GM23338 (cell line): ENCODE results near the gene MCOLN2. TPM values are rescaled to one million over a fixed set of nuclear protein-coding genes. Genes with fewer than 3 reads are reported as not detected.

Source experiments
- ATAC-seq: fragments of 200-7000 bp; cut with Tn5 transposase; 3 replicates; pipeline ENCODE4 v1.9.1; 2020
- DNase-seq: peaks from one replicate; pipeline ENCODE4 v3.0.0-alpha.2; 2015; ENCODE audit warnings: low spot score
- H2AFZ ChIP-seq: fragments of 200-600 bp; sonication (generic); 2 replicates; pipeline ENCODE4 v1.8.0; 2016; ENCODE audit warnings: antibody characterized with exemption, mild to moderate bottlenecking, moderate library complexity
- H3F3A ChIP-seq: fragments of 200-600 bp; sonication (generic); replicated peaks from 2 replicates; pipeline ENCODE4 v1.8.0; 2017; ENCODE audit warnings: antibody characterized with exemption, mixed run types, low read depth
- H3K27ac ChIP-seq: fragments of 200-600 bp; sonication (generic); 2 replicates; pipeline ENCODE4 v1.6.1; 2016; ENCODE audit warnings: low read depth
- H3K27me3 ChIP-seq: fragments of 200-600 bp; sonication (generic); 2 replicates; pipeline ENCODE4 v1.8.0; 2016; ENCODE audit warnings: mild to moderate bottlenecking, mixed run types, moderate library complexity; ENCODE audit not compliant: insufficient read depth
- H3K36me3 ChIP-seq: fragments of 200-600 bp; sonication (generic); 2 replicates; pipeline ENCODE4 v1.8.0; 2016; ENCODE audit warnings: mild to moderate bottlenecking; ENCODE audit not compliant: insufficient read depth
- H3K4me1 ChIP-seq: fragments of 200-600 bp; sonication (generic); 2 replicates; pipeline ENCODE4 v1.8.0; 2016; ENCODE audit warnings: mild to moderate bottlenecking, moderate library complexity; ENCODE audit not compliant: insufficient read depth
- H3K4me2 ChIP-seq: fragments of 200-600 bp; sonication (generic); 2 replicates; pipeline ENCODE4 v1.7.1; 2017; ENCODE audit warnings: mixed run types
- H3K4me3 ChIP-seq: fragments of 200-600 bp; sonication (generic); 2 replicates; pipeline ENCODE4 v1.6.1; 2016; ENCODE audit warnings: mixed run types
- H3K79me2 ChIP-seq: fragments of 200-600 bp; sonication (generic); replicated peaks from 2 replicates; pipeline ENCODE4 v1.8.0; 2017; ENCODE audit warnings: mild to moderate bottlenecking; ENCODE audit not compliant: insufficient read depth
- H3K9me2 ChIP-seq: fragments of 200-600 bp; sonication (generic); 2 replicates; pipeline ENCODE4 v1.8.0; 2017; ENCODE audit not compliant: insufficient read depth
- H4K20me1 ChIP-seq: fragments of 200-600 bp; sonication (generic); replicated peaks from 2 replicates; pipeline ENCODE4 v1.8.0; 2017; ENCODE audit warnings: mild to moderate bottlenecking; ENCODE audit not compliant: insufficient read depth
- H3K27ac Mint-ChIP-seq: 2 replicates; pipeline ENCODE4 v1.8.0; 2020; ENCODE audit warnings: inconsistent platforms, mild to moderate bottlenecking, moderate library complexity, mixed read lengths
- H3K27me3 Mint-ChIP-seq: 3 replicates; pipeline ENCODE4 v1.8.0; 2022; ENCODE audit warnings: low read depth, mild to moderate bottlenecking, moderate library complexity, mixed read lengths, inconsistent platforms; ENCODE audit not compliant: insufficient read depth, poor library complexity
- H3K36me3 Mint-ChIP-seq: 3 replicates; pipeline ENCODE4 v1.8.0; 2021; ENCODE audit warnings: low read depth, mild to moderate bottlenecking, inconsistent platforms, moderate library complexity, mixed read lengths
- H3K4me1 Mint-ChIP-seq: 3 replicates; pipeline ENCODE4 v1.8.0; 2020; ENCODE audit warnings: mild to moderate bottlenecking, inconsistent platforms, mixed read lengths
- H3K4me3 Mint-ChIP-seq: 3 replicates; pipeline ENCODE4 v1.8.0; 2021; ENCODE audit warnings: moderate library complexity, mild to moderate bottlenecking, inconsistent platforms, mixed read lengths
- H3K9me3 Mint-ChIP-seq: 3 replicates; pipeline ENCODE4 v1.8.0; 2020; ENCODE audit warnings: moderate library complexity, mild to moderate bottlenecking, inconsistent platforms, mixed read lengths
- CREB1 ChIP-seq: fragments of 250-450 bp; sonication (Bioruptor Pico); IDR thresholded peaks from 2 replicates; pipeline ENCODE4 v1.5.0; 2020; ENCODE audit warnings: low read depth, mild to moderate bottlenecking, moderate library complexity
- EZH2 ChIP-seq: fragments of 200-600 bp; sonication (generic); IDR thresholded peaks from one replicate; pipeline ENCODE4 v1.8.0; 2017; ENCODE audit warnings: antibody characterized with exemption, mild to moderate bottlenecking, low read depth; ENCODE audit not compliant: unreplicated experiment
- EZH2phosphoT487 ChIP-seq: fragments of 200-600 bp; sonication (generic); IDR thresholded peaks from one replicate; pipeline ENCODE4 v1.8.1; 2018; ENCODE audit warnings: antibody characterized with exemption; ENCODE audit not compliant: unreplicated experiment
- JUNB ChIP-seq: IDR thresholded peaks from one replicate; pipeline ENCODE4 v1.6.1; 2016; ENCODE audit warnings: antibody characterized with exemption; ENCODE audit not compliant: unreplicated experiment
- NANOG ChIP-seq: IDR thresholded peaks from 2 replicates; pipeline ENCODE4 v1.6.1; 2016; ENCODE audit warnings: antibody characterized with exemption, borderline replicate concordance
- POLR2AphosphoS5 ChIP-seq: IDR thresholded peaks from 2 replicates; pipeline ENCODE4 v1.6.1; 2016; ENCODE audit warnings: antibody characterized with exemption, low read depth
- REST ChIP-seq: IDR thresholded peaks from one replicate; pipeline ENCODE4 v1.6.1; 2018; ENCODE audit warnings: antibody characterized with exemption; ENCODE audit not compliant: unreplicated experiment
- STAT1 ChIP-seq: IDR thresholded peaks from one replicate; pipeline ENCODE4 v1.6.1; 2016; ENCODE audit warnings: antibody characterized with exemption; ENCODE audit not compliant: unreplicated experiment
- ZNF114 ChIP-seq: fragments of 250-450 bp; sonication (Bioruptor Pico); IDR thresholded peaks from 2 replicates; pipeline ENCODE4 v1.5.0; 2020; ENCODE audit warnings: mild to moderate bottlenecking, moderate library complexity
- ZNF331 ChIP-seq: fragments of 250-450 bp; sonication (Bioruptor Pico); IDR thresholded peaks from 2 replicates; pipeline ENCODE4 v1.5.0; 2020; ENCODE audit warnings: low read depth, mild to moderate bottlenecking, moderate library complexity
- polyA plus RNA-seq: library from polyadenylated mRNA; unstranded; fragments of >200 nt; fragmentation: Nextera tagmentation; extraction: Ambion mirVana; gene quantifications from 2 replicates; pipeline ENCODE4 v1.2.1, GENCODE V29; 2016
- total RNA-seq: library from RNA; depleted of rRNA; stranded (reverse); fragments of >200 nt; shearing (Covaris generic); gene quantifications from 2 replicates; pipeline ENCODE4 v1.2.3, GENCODE V29; 2014
- TF ChIP-seq, protein P1 (sequence below), 2 experiments: fragments of 200-600 bp in 1 of 2; sonication (generic) in 1 of 2; conservative IDR thresholded peaks; 2 replicates each; pipeline versions ENCODE4 v1.5.1 to v1.6.1; 2016 to 2017; ENCODE audit warnings: antibody characterized with exemption in 2 of 2, low read depth in 2 of 2, mild to moderate bottlenecking in 2 of 2, moderate library complexity in 1 of 2
- TF ChIP-seq, protein P2 (sequence below): fragments of 250-450 bp; sonication (Bioruptor Pico); IDR thresholded peaks from 2 replicates; pipeline ENCODE4 v1.5.0; 2020; ENCODE audit warnings: mild to moderate bottlenecking, moderate library complexity
- TF ChIP-seq, protein P3 (sequence below): IDR thresholded peaks from 2 replicates; pipeline ENCODE4 v1.6.1; 2016; ENCODE audit warnings: antibody characterized with exemption

MCOLN2 gene
- total and polyA plus RNA-seq, 2 experiments from 2014 or later: 2.7 to 10.0 TPM

GRCh38 chr1:84928979-84929378, 67.9 kb downstream of the MCOLN2 start:
- H3K27me3 ChIP-seq: no peaks in the 10 kb centered on the region
- no peak for DNase-seq
- H3K27ac ChIP-seq: no peak overlapping the region
- no peak overlapping the region for H3K4me3 ChIP-seq
- no peaks in the 10 kb centered on the region for H3F3A ChIP-seq
- H3K79me2 ChIP-seq: no peaks in the 10 kb centered on the region
- H2AFZ ChIP-seq: no peak overlapping the region
- H3K4me2 ChIP-seq: no peak overlapping the region
- no peak overlapping the region for H3K27ac Mint-ChIP-seq
- no peaks in the 10 kb centered on the region for H3K36me3 ChIP-seq
- no peak for TF ChIP-seq EZH2phosphoT487
- TF ChIP-seq JUNB: no peak
- TF ChIP-seq NANOG: no peak
- no peak for TF ChIP-seq CREB1 (CRISPR knock-in tag)
- no peak for TF ChIP-seq REST
- TF ChIP-seq, protein P1, sequence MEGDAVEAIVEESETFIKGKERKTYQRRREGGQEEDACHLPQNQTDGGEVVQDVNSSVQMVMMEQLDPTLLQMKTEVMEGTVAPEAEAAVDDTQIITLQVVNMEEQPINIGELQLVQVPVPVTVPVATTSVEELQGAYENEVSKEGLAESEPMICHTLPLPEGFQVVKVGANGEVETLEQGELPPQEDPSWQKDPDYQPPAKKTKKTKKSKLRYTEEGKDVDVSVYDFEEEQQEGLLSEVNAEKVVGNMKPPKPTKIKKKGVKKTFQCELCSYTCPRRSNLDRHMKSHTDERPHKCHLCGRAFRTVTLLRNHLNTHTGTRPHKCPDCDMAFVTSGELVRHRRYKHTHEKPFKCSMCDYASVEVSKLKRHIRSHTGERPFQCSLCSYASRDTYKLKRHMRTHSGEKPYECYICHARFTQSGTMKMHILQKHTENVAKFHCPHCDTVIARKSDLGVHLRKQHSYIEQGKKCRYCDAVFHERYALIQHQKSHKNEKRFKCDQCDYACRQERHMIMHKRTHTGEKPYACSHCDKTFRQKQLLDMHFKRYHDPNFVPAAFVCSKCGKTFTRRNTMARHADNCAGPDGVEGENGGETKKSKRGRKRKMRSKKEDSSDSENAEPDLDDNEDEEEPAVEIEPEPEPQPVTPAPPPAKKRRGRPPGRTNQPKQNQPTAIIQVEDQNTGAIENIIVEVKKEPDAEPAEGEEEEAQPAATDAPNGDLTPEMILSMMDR (conservative IDR thresholded peaks at IDR 0.05; ENCODE audit: low read depth in 2 of 2): no peak
- TF ChIP-seq POLR2AphosphoS5: no peak
- no peak for TF ChIP-seq ZNF114 (CRISPR knock-in tag)
- TF ChIP-seq, protein P2, sequence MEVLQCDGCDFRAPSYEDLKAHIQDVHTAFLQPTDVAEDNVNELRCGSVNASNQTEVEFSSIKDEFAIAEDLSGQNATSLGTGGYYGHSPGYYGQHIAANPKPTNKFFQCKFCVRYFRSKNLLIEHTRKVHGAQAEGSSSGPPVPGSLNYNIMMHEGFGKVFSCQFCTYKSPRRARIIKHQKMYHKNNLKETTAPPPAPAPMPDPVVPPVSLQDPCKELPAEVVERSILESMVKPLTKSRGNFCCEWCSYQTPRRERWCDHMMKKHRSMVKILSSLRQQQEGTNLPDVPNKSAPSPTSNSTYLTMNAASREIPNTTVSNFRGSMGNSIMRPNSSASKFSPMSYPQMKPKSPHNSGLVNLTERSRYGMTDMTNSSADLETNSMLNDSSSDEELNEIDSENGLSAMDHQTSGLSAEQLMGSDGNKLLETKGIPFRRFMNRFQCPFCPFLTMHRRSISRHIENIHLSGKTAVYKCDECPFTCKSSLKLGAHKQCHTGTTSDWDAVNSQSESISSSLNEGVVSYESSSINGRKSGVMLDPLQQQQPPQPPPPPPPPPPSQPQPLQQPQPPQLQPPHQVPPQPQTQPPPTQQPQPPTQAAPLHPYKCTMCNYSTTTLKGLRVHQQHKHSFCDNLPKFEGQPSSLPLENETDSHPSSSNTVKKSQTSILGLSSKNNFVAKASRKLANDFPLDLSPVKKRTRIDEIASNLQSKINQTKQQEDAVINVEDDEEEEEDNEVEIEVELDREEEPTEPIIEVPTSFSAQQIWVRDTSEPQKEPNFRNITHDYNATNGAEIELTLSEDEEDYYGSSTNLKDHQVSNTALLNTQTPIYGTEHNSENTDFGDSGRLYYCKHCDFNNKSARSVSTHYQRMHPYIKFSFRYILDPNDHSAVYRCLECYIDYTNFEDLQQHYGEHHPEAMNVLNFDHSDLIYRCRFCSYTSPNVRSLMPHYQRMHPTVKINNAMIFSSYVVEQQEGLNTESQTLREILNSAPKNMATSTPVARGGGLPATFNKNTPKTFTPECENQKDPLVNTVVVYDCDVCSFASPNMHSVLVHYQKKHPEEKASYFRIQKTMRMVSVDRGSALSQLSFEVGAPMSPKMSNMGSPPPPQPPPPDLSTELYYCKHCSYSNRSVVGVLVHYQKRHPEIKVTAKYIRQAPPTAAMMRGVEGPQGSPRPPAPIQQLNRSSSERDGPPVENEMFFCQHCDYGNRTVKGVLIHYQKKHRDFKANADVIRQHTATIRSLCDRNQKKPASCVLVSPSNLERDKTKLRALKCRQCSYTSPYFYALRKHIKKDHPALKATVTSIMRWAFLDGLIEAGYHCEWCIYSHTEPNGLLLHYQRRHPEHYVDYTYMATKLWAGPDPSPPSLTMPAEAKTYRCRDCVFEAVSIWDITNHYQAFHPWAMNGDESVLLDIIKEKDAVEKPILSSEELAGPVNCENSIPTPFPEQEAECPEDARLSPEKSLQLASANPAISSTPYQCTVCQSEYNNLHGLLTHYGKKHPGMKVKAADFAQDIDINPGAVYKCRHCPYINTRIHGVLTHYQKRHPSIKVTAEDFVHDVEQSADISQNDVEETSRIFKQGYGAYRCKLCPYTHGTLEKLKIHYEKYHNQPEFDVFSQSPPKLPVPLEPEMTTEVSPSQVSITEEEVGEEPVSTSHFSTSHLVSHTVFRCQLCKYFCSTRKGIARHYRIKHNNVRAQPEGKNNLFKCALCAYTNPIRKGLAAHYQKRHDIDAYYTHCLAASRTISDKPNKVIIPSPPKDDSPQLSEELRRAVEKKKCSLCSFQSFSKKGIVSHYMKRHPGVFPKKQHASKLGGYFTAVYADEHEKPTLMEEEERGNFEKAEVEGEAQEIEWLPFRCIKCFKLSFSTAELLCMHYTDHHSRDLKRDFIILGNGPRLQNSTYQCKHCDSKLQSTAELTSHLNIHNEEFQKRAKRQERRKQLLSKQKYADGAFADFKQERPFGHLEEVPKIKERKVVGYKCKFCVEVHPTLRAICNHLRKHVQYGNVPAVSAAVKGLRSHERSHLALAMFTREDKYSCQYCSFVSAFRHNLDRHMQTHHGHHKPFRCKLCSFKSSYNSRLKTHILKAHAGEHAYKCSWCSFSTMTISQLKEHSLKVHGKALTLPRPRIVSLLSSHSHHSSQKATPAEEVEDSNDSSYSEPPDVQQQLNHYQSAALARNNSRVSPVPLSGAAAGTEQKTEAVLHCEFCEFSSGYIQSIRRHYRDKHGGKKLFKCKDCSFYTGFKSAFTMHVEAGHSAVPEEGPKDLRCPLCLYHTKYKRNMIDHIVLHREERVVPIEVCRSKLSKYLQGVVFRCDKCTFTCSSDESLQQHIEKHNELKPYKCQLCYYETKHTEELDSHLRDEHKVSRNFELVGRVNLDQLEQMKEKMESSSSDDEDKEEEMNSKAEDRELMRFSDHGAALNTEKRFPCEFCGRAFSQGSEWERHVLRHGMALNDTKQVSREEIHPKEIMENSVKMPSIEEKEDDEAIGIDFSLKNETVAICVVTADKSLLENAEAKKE: no peak
- TF ChIP-seq, protein P3, sequence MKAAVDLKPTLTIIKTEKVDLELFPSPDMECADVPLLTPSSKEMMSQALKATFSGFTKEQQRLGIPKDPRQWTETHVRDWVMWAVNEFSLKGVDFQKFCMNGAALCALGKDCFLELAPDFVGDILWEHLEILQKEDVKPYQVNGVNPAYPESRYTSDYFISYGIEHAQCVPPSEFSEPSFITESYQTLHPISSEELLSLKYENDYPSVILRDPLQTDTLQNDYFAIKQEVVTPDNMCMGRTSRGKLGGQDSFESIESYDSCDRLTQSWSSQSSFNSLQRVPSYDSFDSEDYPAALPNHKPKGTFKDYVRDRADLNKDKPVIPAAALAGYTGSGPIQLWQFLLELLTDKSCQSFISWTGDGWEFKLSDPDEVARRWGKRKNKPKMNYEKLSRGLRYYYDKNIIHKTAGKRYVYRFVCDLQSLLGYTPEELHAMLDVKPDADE: no peak
- no peak for TF ChIP-seq STAT1
- no peak for TF ChIP-seq ZNF331 (CRISPR knock-in tag)
- TF ChIP-seq EZH2: no peak
- peaks cover 3% of the 10 kb centered on the region; the same call in 1 of the 2 replicates for H3K9me2 ChIP-seq
- no peak for ATAC-seq
- no peaks in the 10 kb centered on the region for H3K36me3 Mint-ChIP-seq
- H3K4me3 Mint-ChIP-seq: no peak overlapping the region
- no peaks in the 10 kb centered on the region for H3K27me3 Mint-ChIP-seq
- H3K4me1 Mint-ChIP-seq: peaks cover 2% of the 10 kb centered on the region; the same call in 2 of the 3 replicates
- H4K20me1 ChIP-seq: no peaks in the 10 kb centered on the region
- H3K9me3 Mint-ChIP-seq: no peaks in the 10 kb centered on the region
- no peaks in the 10 kb centered on the region; the same call in 1 of the 2 replicates for H3K4me1 ChIP-seq
